Smooth muscle cell (in vitro differentiated cells): ENCODE data around the gene CCDC194. TPM values are rescaled to one million over a fixed set of nuclear protein-coding genes. Genes with fewer than 3 reads are reported as not detected.

ENCODE experiments used
- DNase-seq: peaks from one replicate; lab custom pipeline; 2025; ENCODE audit not compliant: unreplicated experiment; lab: John Stamatoyannopoulos, UW
- H2AFZ ChIP-seq: fragments of 200-600 bp; sonication (generic); 2 replicates; pipeline ENCODE4 v1.6.0; 2016; ENCODE audit warnings: antibody characterized with exemption, low read depth, mild to moderate bottlenecking
- H3F3A ChIP-seq: fragments of 200-600 bp; sonication (generic); 2 replicates; pipeline ENCODE4 v1.6.0; 2017; ENCODE audit warnings: antibody characterized with exemption, low read depth
- H3K27ac ChIP-seq: fragments of 200-600 bp; sonication (generic); 2 replicates; pipeline ENCODE4 v1.5.1; 2016; ENCODE audit warnings: low read depth, mild to moderate bottlenecking
- H3K27me3 ChIP-seq: fragments of 200-600 bp; sonication (generic); 2 replicates; pipeline ENCODE4 v1.6.1; 2016; ENCODE audit warnings: low read depth, mild to moderate bottlenecking
- H3K36me3 ChIP-seq: fragments of 200-600 bp; sonication (generic); 2 replicates; pipeline ENCODE4 v1.5.1; 2016; ENCODE audit warnings: low read depth
- H3K4me1 ChIP-seq: fragments of 200-600 bp; sonication (generic); 2 replicates; pipeline ENCODE4 v1.5.1; 2016; ENCODE audit warnings: low read depth
- H3K4me2 ChIP-seq: fragments of 200-600 bp; sonication (generic); 2 replicates; pipeline ENCODE4 v1.6.0; 2016; ENCODE audit warnings: mild to moderate bottlenecking
- H3K4me3 ChIP-seq: fragments of 200-600 bp; sonication (generic); 2 replicates; pipeline ENCODE4 v1.5.1; 2016; ENCODE audit warnings: mild to moderate bottlenecking
- H3K79me2 ChIP-seq: fragments of 200-600 bp; sonication (generic); 2 replicates; pipeline ENCODE4 v1.6.0; 2016; ENCODE audit warnings: low read depth, mild to moderate bottlenecking
- H3K9ac ChIP-seq: fragments of 200-600 bp; sonication (generic); 2 replicates; pipeline ENCODE4 v1.6.0; 2016; ENCODE audit warnings: low read depth
- H3K9me3 ChIP-seq: fragments of 200-600 bp; sonication (generic); replicated peaks from 2 replicates; pipeline ENCODE4 v1.5.1; 2016; ENCODE audit warnings: low read depth
- H4K20me1 ChIP-seq: fragments of 200-600 bp; sonication (generic); 2 replicates; pipeline ENCODE4 v1.6.0; 2016; ENCODE audit warnings: low read depth
- WGBS: methylation state at CpG from one replicate; pipeline ENCODE4 v1.1.7; 2016; ENCODE audit warnings: low lambda C conversion rate; 5-methylcytosine and 5-hydroxymethylcytosine counted together
- polyA plus RNA-seq: library from polyadenylated mRNA; unstranded; fragments of >200 nt; fragmentation: Nextera tagmentation; extraction: Ambion mirVana; gene quantifications from 2 replicates; pipeline ENCODE4 v1.2.1, GENCODE V29; 2016
- total RNA-seq: library from RNA; depleted of rRNA; stranded (reverse); fragments of >200 nt; gene quantifications from 2 replicates; pipeline ENCODE4 v1.2.3, GENCODE V29; 2014
- TF ChIP-seq, protein P1 (sequence below): fragments of 200-600 bp; sonication (generic); IDR thresholded peaks from 2 replicates; pipeline ENCODE4 v1.5.1; 2017; ENCODE audit warnings: borderline replicate concordance, mild to moderate bottlenecking, antibody characterized with exemption; ENCODE audit not compliant: insufficient read depth, poor library complexity, severe bottlenecking

The CCDC194 gene
- total and polyA plus RNA-seq, 2 experiments from 2014 or later, result not detected

DNA sequence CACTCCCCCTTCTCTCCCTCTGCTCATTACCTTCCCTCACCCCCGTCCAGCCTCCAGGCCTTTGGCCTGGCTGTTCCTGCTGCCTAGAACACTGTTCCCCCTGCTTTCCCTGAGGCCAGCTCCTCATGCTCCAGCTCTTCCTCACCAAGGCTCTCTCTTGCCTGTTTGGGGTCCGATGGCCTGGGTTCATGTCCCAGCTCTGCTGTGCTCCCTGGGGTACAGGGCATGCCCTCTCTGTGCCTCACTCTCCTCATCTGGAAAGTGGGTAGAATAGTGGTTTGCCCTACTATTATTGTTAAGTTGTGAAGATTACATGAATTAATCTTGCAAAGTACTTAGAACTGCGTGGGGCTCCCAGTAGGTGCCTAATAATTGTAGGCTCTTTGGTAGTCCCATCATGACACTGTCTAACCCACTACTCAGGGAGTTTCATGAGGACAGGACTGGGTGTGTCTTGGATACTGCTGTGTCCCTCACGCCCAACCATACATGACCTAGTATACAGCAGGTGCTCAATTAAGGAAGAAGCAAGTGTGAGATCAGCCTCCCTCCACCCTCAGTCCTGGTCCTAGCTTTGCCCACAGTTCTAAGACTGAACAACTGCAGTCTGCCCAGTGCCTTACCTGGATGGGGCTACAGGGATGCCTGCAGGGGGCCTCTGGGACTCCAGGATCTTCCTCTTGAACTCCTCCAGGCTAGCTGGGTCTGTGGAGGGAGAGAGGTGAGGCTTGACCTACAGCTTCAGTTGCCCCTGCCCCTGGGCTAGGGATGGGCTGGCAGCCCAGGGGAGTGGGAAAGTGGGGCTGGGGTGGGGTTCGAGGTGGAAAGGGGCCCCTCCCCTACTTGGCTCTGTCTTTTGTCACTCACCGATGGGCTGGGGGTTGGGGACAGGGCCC is 33.8 kb downstream of the CCDC194 start:
- WGBS, result 86% methylated on average over 6 of the region's 6 CpGs
- no peaks in the 10 kb centered on the region for H3K79me2 ChIP-seq
- no peaks in the 10 kb centered on the region for H3K27me3 ChIP-seq
- TF ChIP-seq, protein P1, sequence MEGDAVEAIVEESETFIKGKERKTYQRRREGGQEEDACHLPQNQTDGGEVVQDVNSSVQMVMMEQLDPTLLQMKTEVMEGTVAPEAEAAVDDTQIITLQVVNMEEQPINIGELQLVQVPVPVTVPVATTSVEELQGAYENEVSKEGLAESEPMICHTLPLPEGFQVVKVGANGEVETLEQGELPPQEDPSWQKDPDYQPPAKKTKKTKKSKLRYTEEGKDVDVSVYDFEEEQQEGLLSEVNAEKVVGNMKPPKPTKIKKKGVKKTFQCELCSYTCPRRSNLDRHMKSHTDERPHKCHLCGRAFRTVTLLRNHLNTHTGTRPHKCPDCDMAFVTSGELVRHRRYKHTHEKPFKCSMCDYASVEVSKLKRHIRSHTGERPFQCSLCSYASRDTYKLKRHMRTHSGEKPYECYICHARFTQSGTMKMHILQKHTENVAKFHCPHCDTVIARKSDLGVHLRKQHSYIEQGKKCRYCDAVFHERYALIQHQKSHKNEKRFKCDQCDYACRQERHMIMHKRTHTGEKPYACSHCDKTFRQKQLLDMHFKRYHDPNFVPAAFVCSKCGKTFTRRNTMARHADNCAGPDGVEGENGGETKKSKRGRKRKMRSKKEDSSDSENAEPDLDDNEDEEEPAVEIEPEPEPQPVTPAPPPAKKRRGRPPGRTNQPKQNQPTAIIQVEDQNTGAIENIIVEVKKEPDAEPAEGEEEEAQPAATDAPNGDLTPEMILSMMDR, result no peak
- no peaks in the 10 kb centered on the region for H3F3A ChIP-seq
- no peak overlapping the region for H2AFZ ChIP-seq
- H3K4me3 ChIP-seq, result no peak overlapping the region
- H3K4me1 ChIP-seq, result no peaks in the 10 kb centered on the region
- no peak for DNase-seq
- no peak overlapping the region for H3K9ac ChIP-seq
- H3K27ac ChIP-seq, result no peak overlapping the region
- no peak overlapping the region for H3K4me2 ChIP-seq
- H3K36me3 ChIP-seq, result no peaks in the 10 kb centered on the region
- no peaks in the 10 kb centered on the region for H4K20me1 ChIP-seq
- no peaks in the 10 kb centered on the region for H3K9me3 ChIP-seq

DNA sequence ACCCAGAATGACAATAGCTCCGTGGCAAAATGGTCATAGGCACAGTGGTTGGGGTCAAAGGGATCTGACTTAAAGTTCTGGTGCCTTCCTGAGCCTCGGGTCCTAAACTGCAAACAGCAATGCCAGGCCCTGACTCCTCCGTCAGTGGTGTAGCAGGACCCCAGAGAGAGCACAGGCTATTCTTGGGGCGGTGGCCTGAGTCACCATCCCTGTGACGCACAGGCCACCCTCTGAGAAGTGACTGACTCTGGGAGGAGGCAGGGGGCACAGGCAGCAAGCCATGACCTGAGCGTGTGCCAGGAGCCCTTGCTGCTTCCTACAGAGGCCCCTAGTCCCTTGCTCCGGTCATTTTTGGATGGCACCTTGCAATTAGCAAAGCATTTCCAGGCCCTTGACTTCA is 35.6 kb downstream of the CCDC194 start:
- Histone ChIP-seq H3K9me3 (no peaks in the 10 kb centered on the region), H3K4me3 (no peak overlapping the region), H2AFZ (no peak overlapping the region), H3K4me2 (no peak overlapping the region), H4K20me1 (no peaks in the 10 kb centered on the region), H3K4me1 (no peaks in the 10 kb centered on the region), H3K36me3 (no peaks in the 10 kb centered on the region), H3F3A (no peaks in the 10 kb centered on the region), H3K27ac (no peak overlapping the region), H3K79me2 (no peaks in the 10 kb centered on the region), H3K9ac (no peak overlapping the region), H3K27me3 (no peaks in the 10 kb centered on the region)
- WGBS, result 79% methylated on average over 7 of the region's 7 CpGs
- TF ChIP-seq, protein P1, result no peak
- DNase-seq, result no peak

DNA sequence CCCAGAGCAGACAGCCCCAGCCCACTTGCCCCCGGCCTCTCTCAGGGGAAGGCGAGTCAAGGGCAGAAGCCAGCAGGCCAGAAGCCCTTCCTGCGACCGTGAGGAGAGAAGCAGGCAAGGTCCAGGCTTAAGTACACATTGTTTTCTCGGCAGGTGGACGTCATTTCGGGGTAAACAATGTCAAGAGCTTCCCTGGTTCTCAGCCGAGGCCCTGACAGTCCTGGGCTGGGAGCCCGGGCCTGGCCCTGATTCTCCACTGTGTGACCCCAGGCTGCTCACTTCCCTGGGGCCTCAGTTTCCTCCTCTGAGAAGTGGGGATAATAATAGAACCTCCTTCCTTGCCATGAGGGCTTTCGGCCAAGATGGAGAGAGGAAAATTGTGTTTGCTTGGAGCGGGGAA is 36.3 kb downstream of the CCDC194 start:
- Histone ChIP-seq H3K4me1 (no peaks in the 10 kb centered on the region), H3K79me2 (no peaks in the 10 kb centered on the region), H3K9ac (no peak overlapping the region), H3K4me2 (no peak overlapping the region), H3K36me3 (no peaks in the 10 kb centered on the region), H3K9me3 (no peaks in the 10 kb centered on the region), H3K4me3 (no peak overlapping the region), H2AFZ (no peak overlapping the region), H3K27me3 (no peaks in the 10 kb centered on the region), H4K20me1 (no peaks in the 10 kb centered on the region), H3K27ac (no peak overlapping the region), H3F3A (no peaks in the 10 kb centered on the region)
- 91% methylated on average over 11 of the region's 11 CpGs for WGBS
- DNase-seq, result no peak
- TF ChIP-seq, protein P1, result no peak
